ENCODE measurements around the gene COG5. TPM values are rescaled to one million over a fixed set of nuclear protein-coding genes. Genes with fewer than 3 reads are reported as not detected.

COG5 gene
- total and polyA plus RNA-seq, 4 donors: 4.1 to 27.1 (median 8.4) TPM

DNA sequence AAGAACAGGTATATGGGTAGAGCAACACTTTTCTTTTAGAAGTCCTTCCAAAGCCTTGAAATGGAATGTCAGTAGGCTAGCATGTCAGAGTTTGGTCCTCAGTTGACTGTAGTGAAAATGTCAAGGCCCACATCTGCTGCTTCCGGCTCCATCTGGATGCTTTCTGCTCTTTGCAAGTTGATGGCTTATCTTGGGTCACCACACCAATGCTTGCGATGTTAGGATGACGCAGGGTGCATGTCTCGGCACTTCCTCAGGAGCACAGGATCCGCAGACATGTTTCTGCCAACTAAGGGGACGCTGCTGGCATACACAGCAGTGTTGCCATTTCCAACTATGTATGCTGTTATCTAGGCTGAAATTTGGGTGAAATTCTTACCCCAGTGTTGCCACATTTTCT, 408.9 kb downstream of the COG5 start:
- 98% methylated on average over 6 of the region's 6 CpGs for WGBS
- H3K9me3 ChIP-seq (ENCODE audit: control insufficient read depth in 4 of 4, low read length in 3 of 4): no peaks in the 10 kb centered on the region
- no peak for DNase-seq (ENCODE audit: low spot score)
- no peak for TF ChIP-seq EGR1 (IDR thresholded peaks at IDR 0.05; ENCODE audit: low read depth in 2 of 2)
- TF ChIP-seq TAF1 (conservative IDR thresholded peaks at IDR 0.05): no peak
- TF ChIP-seq FOXA1 (IDR thresholded peaks at IDR 0.05): no peak
- no peak for TF ChIP-seq RAD21 (IDR thresholded peaks at IDR 0.05)
- TF ChIP-seq FOXA2 (IDR thresholded peaks at IDR 0.05): no peak
- no peak for TF ChIP-seq SP1 (IDR thresholded peaks at IDR 0.05)
- TF ChIP-seq HNF4G (IDR thresholded peaks at IDR 0.05): no peak
- TF ChIP-seq, protein P1, sequence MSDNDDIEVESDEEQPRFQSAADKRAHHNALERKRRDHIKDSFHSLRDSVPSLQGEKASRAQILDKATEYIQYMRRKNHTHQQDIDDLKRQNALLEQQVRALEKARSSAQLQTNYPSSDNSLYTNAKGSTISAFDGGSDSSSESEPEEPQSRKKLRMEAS (IDR thresholded peaks at IDR 0.05): no peak
- TF ChIP-seq, protein P2, sequence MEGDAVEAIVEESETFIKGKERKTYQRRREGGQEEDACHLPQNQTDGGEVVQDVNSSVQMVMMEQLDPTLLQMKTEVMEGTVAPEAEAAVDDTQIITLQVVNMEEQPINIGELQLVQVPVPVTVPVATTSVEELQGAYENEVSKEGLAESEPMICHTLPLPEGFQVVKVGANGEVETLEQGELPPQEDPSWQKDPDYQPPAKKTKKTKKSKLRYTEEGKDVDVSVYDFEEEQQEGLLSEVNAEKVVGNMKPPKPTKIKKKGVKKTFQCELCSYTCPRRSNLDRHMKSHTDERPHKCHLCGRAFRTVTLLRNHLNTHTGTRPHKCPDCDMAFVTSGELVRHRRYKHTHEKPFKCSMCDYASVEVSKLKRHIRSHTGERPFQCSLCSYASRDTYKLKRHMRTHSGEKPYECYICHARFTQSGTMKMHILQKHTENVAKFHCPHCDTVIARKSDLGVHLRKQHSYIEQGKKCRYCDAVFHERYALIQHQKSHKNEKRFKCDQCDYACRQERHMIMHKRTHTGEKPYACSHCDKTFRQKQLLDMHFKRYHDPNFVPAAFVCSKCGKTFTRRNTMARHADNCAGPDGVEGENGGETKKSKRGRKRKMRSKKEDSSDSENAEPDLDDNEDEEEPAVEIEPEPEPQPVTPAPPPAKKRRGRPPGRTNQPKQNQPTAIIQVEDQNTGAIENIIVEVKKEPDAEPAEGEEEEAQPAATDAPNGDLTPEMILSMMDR (IDR thresholded peaks at IDR 0.05; ENCODE audit: low read depth, low read length, missing input control): no peak
- TF ChIP-seq NR2F2 (IDR thresholded peaks at IDR 0.05): no peak
- TF ChIP-seq, protein P3, sequence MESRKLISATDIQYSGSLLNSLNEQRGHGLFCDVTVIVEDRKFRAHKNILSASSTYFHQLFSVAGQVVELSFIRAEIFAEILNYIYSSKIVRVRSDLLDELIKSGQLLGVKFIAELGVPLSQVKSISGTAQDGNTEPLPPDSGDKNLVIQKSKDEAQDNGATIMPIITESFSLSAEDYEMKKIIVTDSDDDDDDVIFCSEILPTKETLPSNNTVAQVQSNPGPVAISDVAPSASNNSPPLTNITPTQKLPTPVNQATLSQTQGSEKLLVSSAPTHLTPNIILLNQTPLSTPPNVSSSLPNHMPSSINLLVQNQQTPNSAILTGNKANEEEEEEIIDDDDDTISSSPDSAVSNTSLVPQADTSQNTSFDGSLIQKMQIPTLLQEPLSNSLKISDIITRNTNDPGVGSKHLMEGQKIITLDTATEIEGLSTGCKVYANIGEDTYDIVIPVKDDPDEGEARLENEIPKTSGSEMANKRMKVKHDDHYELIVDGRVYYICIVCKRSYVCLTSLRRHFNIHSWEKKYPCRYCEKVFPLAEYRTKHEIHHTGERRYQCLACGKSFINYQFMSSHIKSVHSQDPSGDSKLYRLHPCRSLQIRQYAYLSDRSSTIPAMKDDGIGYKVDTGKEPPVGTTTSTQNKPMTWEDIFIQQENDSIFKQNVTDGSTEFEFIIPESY (IDR thresholded peaks at IDR 0.05): no peak
- TF ChIP-seq RXRA (IDR thresholded peaks at IDR 0.05): no peak
- TF ChIP-seq, protein P4, sequence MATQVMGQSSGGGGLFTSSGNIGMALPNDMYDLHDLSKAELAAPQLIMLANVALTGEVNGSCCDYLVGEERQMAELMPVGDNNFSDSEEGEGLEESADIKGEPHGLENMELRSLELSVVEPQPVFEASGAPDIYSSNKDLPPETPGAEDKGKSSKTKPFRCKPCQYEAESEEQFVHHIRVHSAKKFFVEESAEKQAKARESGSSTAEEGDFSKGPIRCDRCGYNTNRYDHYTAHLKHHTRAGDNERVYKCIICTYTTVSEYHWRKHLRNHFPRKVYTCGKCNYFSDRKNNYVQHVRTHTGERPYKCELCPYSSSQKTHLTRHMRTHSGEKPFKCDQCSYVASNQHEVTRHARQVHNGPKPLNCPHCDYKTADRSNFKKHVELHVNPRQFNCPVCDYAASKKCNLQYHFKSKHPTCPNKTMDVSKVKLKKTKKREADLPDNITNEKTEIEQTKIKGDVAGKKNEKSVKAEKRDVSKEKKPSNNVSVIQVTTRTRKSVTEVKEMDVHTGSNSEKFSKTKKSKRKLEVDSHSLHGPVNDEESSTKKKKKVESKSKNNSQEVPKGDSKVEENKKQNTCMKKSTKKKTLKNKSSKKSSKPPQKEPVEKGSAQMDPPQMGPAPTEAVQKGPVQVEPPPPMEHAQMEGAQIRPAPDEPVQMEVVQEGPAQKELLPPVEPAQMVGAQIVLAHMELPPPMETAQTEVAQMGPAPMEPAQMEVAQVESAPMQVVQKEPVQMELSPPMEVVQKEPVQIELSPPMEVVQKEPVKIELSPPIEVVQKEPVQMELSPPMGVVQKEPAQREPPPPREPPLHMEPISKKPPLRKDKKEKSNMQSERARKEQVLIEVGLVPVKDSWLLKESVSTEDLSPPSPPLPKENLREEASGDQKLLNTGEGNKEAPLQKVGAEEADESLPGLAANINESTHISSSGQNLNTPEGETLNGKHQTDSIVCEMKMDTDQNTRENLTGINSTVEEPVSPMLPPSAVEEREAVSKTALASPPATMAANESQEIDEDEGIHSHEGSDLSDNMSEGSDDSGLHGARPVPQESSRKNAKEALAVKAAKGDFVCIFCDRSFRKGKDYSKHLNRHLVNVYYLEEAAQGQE (IDR thresholded peaks at IDR 0.05): no peak
- no peak for TF ChIP-seq GABPA (IDR thresholded peaks at IDR 0.05 in 1 of 2, conservative IDR thresholded peaks at IDR 0.05 in 1 of 2)
- TF ChIP-seq HNF4A (conservative IDR thresholded peaks at IDR 0.05): no peak
- no peak for TF ChIP-seq YY1 (IDR thresholded peaks at IDR 0.05)
- TF ChIP-seq, protein P5, sequence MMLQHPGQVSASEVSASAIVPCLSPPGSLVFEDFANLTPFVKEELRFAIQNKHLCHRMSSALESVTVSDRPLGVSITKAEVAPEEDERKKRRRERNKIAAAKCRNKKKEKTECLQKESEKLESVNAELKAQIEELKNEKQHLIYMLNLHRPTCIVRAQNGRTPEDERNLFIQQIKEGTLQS (IDR thresholded peaks at IDR 0.05): no peak
- peaks cover 0 to 2% (median 0%) of the 10 kb centered on the region in 4 donors for H3K36me3 ChIP-seq (ENCODE audit: control insufficient read depth in 4 of 4, insufficient read depth in 3 of 4, low read depth in 1 of 4, low read length in 3 of 4)
- H3K4me3 ChIP-seq (ENCODE audit: low read depth in 1 of 3, low read length in 3 of 3): no peak overlapping the region
- H3K9ac ChIP-seq (ENCODE audit: low read depth in 1 of 2, low read length in 2 of 2): no peak overlapping the region
- H3K27ac ChIP-seq (ENCODE audit: low read depth in 1 of 2, low read length in 2 of 2): no peak overlapping the region
- H3K4me1 ChIP-seq (ENCODE audit: control insufficient read depth in 4 of 4, insufficient read depth in 4 of 4, low read length in 3 of 4): no peaks in the 10 kb centered on the region
- no peaks in the 10 kb centered on the region for H3K27me3 ChIP-seq (ENCODE audit: control insufficient read depth in 4 of 4, insufficient read depth in 4 of 4, low read length in 3 of 4)
